Smooth muscle cell (in vitro differentiated cells): ENCODE data around the gene STK40. TPM values are rescaled to one million over a fixed set of nuclear protein-coding genes. Genes with fewer than 3 reads are reported as not detected.

ENCODE experiments used
- DNase-seq: peaks from one replicate; lab custom pipeline; 2025; ENCODE audit not compliant: unreplicated experiment; lab: John Stamatoyannopoulos, UW
- H2AFZ ChIP-seq: fragments of 200-600 bp; sonication (generic); 2 replicates; pipeline ENCODE4 v1.6.0; 2016; ENCODE audit warnings: antibody characterized with exemption, low read depth, mild to moderate bottlenecking
- H3F3A ChIP-seq: fragments of 200-600 bp; sonication (generic); 2 replicates; pipeline ENCODE4 v1.6.0; 2017; ENCODE audit warnings: antibody characterized with exemption, low read depth
- H3K27ac ChIP-seq: fragments of 200-600 bp; sonication (generic); 2 replicates; pipeline ENCODE4 v1.5.1; 2016; ENCODE audit warnings: low read depth, mild to moderate bottlenecking
- H3K27me3 ChIP-seq: fragments of 200-600 bp; sonication (generic); 2 replicates; pipeline ENCODE4 v1.6.1; 2016; ENCODE audit warnings: low read depth, mild to moderate bottlenecking
- H3K36me3 ChIP-seq: fragments of 200-600 bp; sonication (generic); 2 replicates; pipeline ENCODE4 v1.5.1; 2016; ENCODE audit warnings: low read depth
- H3K4me1 ChIP-seq: fragments of 200-600 bp; sonication (generic); 2 replicates; pipeline ENCODE4 v1.5.1; 2016; ENCODE audit warnings: low read depth
- H3K4me2 ChIP-seq: fragments of 200-600 bp; sonication (generic); 2 replicates; pipeline ENCODE4 v1.6.0; 2016; ENCODE audit warnings: mild to moderate bottlenecking
- H3K4me3 ChIP-seq: fragments of 200-600 bp; sonication (generic); 2 replicates; pipeline ENCODE4 v1.5.1; 2016; ENCODE audit warnings: mild to moderate bottlenecking
- H3K79me2 ChIP-seq: fragments of 200-600 bp; sonication (generic); 2 replicates; pipeline ENCODE4 v1.6.0; 2016; ENCODE audit warnings: low read depth, mild to moderate bottlenecking
- H3K9ac ChIP-seq: fragments of 200-600 bp; sonication (generic); 2 replicates; pipeline ENCODE4 v1.6.0; 2016; ENCODE audit warnings: low read depth
- H3K9me3 ChIP-seq: fragments of 200-600 bp; sonication (generic); replicated peaks from 2 replicates; pipeline ENCODE4 v1.5.1; 2016; ENCODE audit warnings: low read depth
- H4K20me1 ChIP-seq: fragments of 200-600 bp; sonication (generic); 2 replicates; pipeline ENCODE4 v1.6.0; 2016; ENCODE audit warnings: low read depth
- CTCF ChIP-seq: fragments of 200-600 bp; sonication (generic); IDR thresholded peaks from 2 replicates; pipeline ENCODE4 v1.5.1; 2017; ENCODE audit warnings: borderline replicate concordance, mild to moderate bottlenecking, antibody characterized with exemption; ENCODE audit not compliant: insufficient read depth, poor library complexity, severe bottlenecking
- WGBS: methylation state at CpG from one replicate; pipeline ENCODE4 v1.1.7; 2016; ENCODE audit warnings: low lambda C conversion rate; 5-methylcytosine and 5-hydroxymethylcytosine counted together
- polyA plus RNA-seq: library from polyadenylated mRNA; unstranded; fragments of >200 nt; fragmentation: Nextera tagmentation; extraction: Ambion mirVana; gene quantifications from 2 replicates; pipeline ENCODE4 v1.2.1, GENCODE V29; 2016
- total RNA-seq: library from RNA; depleted of rRNA; stranded (reverse); fragments of >200 nt; gene quantifications from 2 replicates; pipeline ENCODE4 v1.2.3, GENCODE V29; 2014

STK40 gene
- total and polyA plus RNA-seq, 2 experiments from 2014 or later: 8.4 to 18.8 TPM

DNA sequence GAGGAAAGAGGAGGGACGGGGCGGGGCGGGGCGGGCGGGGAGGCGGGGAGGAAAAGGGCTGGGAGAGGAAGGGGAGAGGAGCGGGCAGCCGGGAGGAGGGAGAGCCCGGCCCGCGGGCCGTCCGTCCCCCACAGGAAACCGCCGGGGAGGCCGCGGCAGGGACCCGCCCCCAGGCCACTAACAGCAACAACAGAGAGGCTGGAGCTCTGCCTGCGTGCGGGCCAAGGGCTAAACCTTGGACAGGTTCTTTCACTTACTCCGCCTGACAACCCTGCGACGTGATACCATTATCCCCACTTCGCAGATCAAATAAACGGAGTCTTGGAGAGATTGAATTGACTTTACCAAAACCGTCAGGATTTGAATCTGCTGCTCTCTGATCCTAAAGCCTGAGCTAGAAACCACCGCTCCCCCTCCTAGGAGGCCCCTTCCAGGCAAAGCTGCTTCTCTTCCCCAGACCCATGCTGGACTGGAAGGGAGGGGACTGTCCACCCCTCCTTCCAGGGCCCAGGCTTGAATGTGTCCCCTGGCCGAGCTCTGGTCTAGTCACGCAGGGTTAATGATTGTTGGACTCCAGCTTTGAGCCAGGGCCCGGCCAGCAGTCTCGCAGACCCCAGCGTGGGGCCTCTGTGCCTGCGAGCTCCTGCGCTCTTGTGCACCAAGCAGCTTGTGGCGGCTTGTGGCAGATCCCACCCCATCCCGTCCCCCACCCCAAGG lies 61.9 kb downstream of the STK40 start, which contains the start of gene EVA1B:
Gene EVA1B, minus strand, starts transcription at position 10 of the 717 bp plus-strand sequence. CDS start 608 bp downstream, outside the sequence.
- Histone ChIP-seq H3K79me2 (peaks cover 3% of the 10 kb centered on the region), H4K20me1 (peaks cover 16% of the 10 kb centered on the region), H3K4me2 (peak within 1 kb of the TSS; percentile 97), H3K4me3 (peak within 1 kb of the TSS; percentile 83), H3K27me3 (no peaks in the 10 kb centered on the region), H2AFZ (no peak within 1 kb of the TSS), H3F3A (peaks cover 11% of the 10 kb centered on the region), H3K27ac (peak within 1 kb of the TSS; percentile 83), H3K9me3 (no peaks in the 10 kb centered on the region), H3K9ac (peak within 1 kb of the TSS; percentile 86), H3K4me1 (peaks cover 27% of the 10 kb centered on the region), H3K36me3 (no peaks in the 10 kb centered on the region)
- 13% methylated on average over 19 of the region's 36 CpGs for WGBS
- DNase-seq: peak; percentile 72
- TF ChIP-seq CTCF: no peak

DNA sequence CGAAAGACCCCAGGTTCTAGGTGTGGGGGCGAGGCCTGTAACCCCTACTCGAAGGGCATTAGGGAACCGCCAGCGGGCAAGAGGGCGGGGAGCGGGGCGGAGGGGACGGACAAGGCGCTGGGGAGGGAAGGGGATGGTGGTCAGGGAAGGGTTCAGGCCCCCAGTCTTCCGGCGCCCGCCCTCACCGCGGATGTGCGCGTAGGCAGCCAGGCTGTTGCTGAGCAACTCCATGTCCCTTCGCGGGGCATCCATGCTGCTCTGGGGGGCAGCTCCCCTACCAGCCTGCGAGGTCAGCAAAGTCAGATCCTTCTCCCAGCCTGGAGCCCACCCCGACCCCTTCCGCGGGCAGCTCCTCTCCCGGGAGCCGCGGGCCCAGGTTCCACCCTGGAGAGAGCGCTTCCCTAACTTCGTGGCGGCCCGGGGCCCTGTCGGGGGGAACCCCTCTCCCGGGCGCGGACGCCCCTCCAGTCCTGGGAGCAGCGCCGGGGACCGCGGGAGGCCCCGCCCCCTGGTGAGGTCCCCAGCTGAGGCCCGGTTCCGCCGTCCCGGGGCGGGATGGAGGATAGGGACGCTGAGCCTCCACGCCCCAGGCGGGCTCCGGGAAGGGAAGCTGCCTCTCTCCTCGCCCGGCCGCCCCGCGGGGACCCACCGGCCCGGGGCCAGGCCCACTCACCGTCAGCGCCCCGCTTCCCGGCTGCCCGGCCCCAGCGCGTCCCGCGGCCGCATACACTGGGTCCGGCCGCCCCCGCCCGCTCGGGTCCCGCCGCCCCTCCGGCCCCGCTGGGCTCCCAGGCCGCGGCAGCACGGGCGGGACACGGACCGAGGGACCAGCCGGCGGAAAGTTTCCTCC lies 62.7 kb downstream of the STK40 start:
- Histone ChIP-seq H3K27ac (peak overlapping the region; percentile 83), H3K9me3 (no peaks in the 10 kb centered on the region), H4K20me1 (peaks cover 16% of the 10 kb centered on the region), H3K4me3 (peak overlapping the region; percentile 83), H3K4me1 (peaks cover 27% of the 10 kb centered on the region), H3K36me3 (no peaks in the 10 kb centered on the region), H3K79me2 (peaks cover 3% of the 10 kb centered on the region), H3F3A (peaks cover 16% of the 10 kb centered on the region), H3K9ac (peak overlapping the region; percentile 86), H3K27me3 (no peaks in the 10 kb centered on the region), H3K4me2 (peak overlapping the region; percentile 97), H2AFZ (no peak overlapping the region)
- TF ChIP-seq CTCF: no peak
- 1% methylated on average over 39 of the region's 83 CpGs for WGBS
- DNase-seq: peak; percentile 74

- no peaks in the 10 kb centered on the region for H3K27me3 ChIP-seq
- peaks cover 27% of the 10 kb centered on the region for H3K4me1 ChIP-seq
- peaks cover 18% of the 10 kb centered on the region for H3F3A ChIP-seq
- TF ChIP-seq CTCF: no peak
- H3K4me3 ChIP-seq: peak overlapping the region; percentile 83
- no peaks in the 10 kb centered on the region for H3K36me3 ChIP-seq
- peak; percentile 42 for DNase-seq
- H4K20me1 ChIP-seq: peaks cover 16% of the 10 kb centered on the region
- peak overlapping the region; percentile 86 for H3K9ac ChIP-seq
- H2AFZ ChIP-seq: no peak overlapping the region
- peak overlapping the region; percentile 83 for H3K27ac ChIP-seq
- peaks cover 3% of the 10 kb centered on the region for H3K79me2 ChIP-seq
- 20% methylated on average over 59 of the region's 67 CpGs for WGBS
- peak overlapping the region; percentile 97 for H3K4me2 ChIP-seq
- H3K9me3 ChIP-seq: no peaks in the 10 kb centered on the region
Observed at GRCh38 chr1:36322041-36322785, 63.5 kb downstream of the STK40 start.
